Ishikawa (cell line): ENCODE data around the gene AWAT2.

Experiments
- CEBPB ChIP-seq: IDR thresholded peaks from 2 replicates; pipeline ENCODE4 v1.6.1; 2012
- CREB1 ChIP-seq: IDR thresholded peaks from 2 replicates; pipeline ENCODE4 v1.6.1; 2012; ENCODE audit warnings: low read depth
- EGR1 ChIP-seq: IDR thresholded peaks from 2 replicates; pipeline ENCODE4 v1.6.1; 2012
- EP300 ChIP-seq: IDR thresholded peaks from 2 replicates; pipeline ENCODE4 v1.6.1; 2012; ENCODE audit warnings: borderline replicate concordance
- FOXM1 ChIP-seq: IDR thresholded peaks from 2 replicates; pipeline ENCODE4 v1.6.1; 2012; ENCODE audit warnings: low read depth, borderline replicate concordance
- NFIC ChIP-seq: IDR thresholded peaks from 2 replicates; pipeline ENCODE4 v1.6.1; 2012
- RAD21 ChIP-seq: IDR thresholded peaks from 2 replicates; pipeline ENCODE4 v1.6.1; 2012; ENCODE audit warnings: low read depth
- TAF1 ChIP-seq: IDR thresholded peaks from 2 replicates; pipeline ENCODE4 v1.6.1; 2012; ENCODE audit warnings: low read depth, mild to moderate bottlenecking
- TCF12 ChIP-seq: IDR thresholded peaks from 2 replicates; pipeline ENCODE4 v1.6.1; 2012; ENCODE audit warnings: low read depth
- TEAD4 ChIP-seq: IDR thresholded peaks from 2 replicates; pipeline ENCODE4 v1.6.1; 2012
- USF1 ChIP-seq: IDR thresholded peaks from 2 replicates; pipeline ENCODE4 v1.6.1; 2012
- YY1 ChIP-seq: IDR thresholded peaks from 2 replicates; pipeline ENCODE4 v1.6.1; 2012; ENCODE audit warnings: low read depth
- ZBTB7A ChIP-seq: IDR thresholded peaks from 2 replicates; pipeline ENCODE4 v1.6.1; 2012; ENCODE audit warnings: low read depth
- TF ChIP-seq, protein P1 (sequence below): IDR thresholded peaks from 2 replicates; pipeline ENCODE4 v1.6.1; 2012; ENCODE audit warnings: low read depth, mild to moderate bottlenecking

AWAT2 gene

DNA sequence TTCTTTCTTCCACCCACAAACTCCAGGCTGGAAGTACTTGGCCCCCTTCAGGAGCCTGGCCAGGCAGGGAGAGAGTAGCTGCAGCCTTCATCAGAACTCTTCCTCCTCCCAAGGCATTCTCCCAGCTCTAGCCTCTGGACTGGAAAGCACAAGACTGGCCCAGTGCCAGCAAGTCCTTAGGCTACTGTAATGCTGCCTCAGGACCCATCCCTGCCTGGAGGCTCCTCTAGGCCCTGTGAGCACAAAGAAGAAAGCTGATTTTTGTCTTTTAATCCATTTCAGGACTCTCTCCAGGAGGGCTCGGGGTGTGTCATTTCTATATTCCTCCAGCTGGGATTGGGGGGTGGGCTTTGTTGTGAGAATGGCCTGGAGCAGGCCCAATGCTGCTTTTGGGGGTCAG, 10.8 kb downstream of the AWAT2 start:
- TF ChIP-seq NFIC (no peak), EGR1 (no peak), RAD21 (no peak), TCF12 (no peak), CEBPB (no peak), TEAD4 (no peak), EP300 (no peak), FOXM1 (no peak), CREB1 (no peak)
- TF ChIP-seq, protein P1, sequence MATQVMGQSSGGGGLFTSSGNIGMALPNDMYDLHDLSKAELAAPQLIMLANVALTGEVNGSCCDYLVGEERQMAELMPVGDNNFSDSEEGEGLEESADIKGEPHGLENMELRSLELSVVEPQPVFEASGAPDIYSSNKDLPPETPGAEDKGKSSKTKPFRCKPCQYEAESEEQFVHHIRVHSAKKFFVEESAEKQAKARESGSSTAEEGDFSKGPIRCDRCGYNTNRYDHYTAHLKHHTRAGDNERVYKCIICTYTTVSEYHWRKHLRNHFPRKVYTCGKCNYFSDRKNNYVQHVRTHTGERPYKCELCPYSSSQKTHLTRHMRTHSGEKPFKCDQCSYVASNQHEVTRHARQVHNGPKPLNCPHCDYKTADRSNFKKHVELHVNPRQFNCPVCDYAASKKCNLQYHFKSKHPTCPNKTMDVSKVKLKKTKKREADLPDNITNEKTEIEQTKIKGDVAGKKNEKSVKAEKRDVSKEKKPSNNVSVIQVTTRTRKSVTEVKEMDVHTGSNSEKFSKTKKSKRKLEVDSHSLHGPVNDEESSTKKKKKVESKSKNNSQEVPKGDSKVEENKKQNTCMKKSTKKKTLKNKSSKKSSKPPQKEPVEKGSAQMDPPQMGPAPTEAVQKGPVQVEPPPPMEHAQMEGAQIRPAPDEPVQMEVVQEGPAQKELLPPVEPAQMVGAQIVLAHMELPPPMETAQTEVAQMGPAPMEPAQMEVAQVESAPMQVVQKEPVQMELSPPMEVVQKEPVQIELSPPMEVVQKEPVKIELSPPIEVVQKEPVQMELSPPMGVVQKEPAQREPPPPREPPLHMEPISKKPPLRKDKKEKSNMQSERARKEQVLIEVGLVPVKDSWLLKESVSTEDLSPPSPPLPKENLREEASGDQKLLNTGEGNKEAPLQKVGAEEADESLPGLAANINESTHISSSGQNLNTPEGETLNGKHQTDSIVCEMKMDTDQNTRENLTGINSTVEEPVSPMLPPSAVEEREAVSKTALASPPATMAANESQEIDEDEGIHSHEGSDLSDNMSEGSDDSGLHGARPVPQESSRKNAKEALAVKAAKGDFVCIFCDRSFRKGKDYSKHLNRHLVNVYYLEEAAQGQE: no peak

DNA sequence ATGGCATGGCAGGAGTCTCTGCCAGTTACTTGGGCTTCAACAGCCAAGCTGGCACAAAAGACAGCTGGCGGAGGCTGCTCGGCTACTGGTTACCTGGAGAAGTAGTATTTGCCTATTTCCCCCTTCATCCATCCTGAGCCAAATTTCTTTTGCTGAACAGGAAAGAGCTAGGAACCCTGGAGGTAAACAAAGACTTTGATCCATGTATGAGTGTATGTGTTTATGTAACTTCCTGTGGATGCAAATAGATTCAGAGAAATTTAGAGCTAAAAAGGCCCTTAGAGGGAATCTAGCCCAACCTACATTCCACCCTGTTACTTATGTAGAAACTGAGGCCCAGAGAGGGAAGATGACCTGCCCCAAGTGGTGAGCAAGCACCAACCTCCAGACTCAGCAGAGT, 11.2 kb downstream of the AWAT2 start:
- TF ChIP-seq, protein P1: no peak
- no peak for TF ChIP-seq TCF12
- TF ChIP-seq EGR1: no peak
- no peak for TF ChIP-seq TAF1
- TF ChIP-seq CREB1: no peak

- TF ChIP-seq TCF12: no peak
- no peak for TF ChIP-seq NFIC
- no peak for TF ChIP-seq CEBPB
- TF ChIP-seq CREB1: no peak
- no peak for TF ChIP-seq TEAD4
- no peak for TF ChIP-seq EGR1
- no peak for TF ChIP-seq FOXM1
These were observed 15.1 kb downstream of the AWAT2 start for GRCh38 chrX:70034646-70035045.

- TF ChIP-seq TAF1: no peak
- TF ChIP-seq EP300: no peak
- TF ChIP-seq RAD21: peak; percentile 66
These were observed 16.2 kb downstream of the AWAT2 start for GRCh38 chrX:70033348-70034051.

DNA sequence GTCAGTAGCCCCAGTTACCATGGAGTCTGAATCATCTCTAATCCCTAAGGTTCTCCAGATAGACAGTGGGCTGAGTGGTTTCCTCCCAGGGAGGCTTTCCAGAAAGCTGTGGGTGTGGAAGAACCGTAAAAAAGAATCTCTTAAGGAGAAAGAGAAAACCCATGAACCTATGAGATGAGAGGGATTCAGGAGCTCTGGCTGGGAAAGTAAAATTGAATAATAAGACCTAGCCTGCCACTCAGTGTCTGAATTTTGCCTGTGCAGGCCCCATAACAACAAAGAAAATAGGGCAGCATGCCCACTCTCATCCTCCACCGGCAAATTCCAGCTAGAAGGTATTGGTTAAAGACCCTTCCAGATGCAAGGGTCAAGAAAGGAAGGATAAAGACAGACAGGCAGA, 16.9 kb downstream of the AWAT2 start:
- TF ChIP-seq NFIC (no peak), USF1 (no peak), ZBTB7A (no peak), CREB1 (no peak), CEBPB (no peak), YY1 (no peak), TEAD4 (no peak), EP300 (no peak)

GRCh38 chrX:70030301-70030767, 19.4 kb downstream of the AWAT2 start:
- no peak for TF ChIP-seq CREB1
- TF ChIP-seq USF1: no peak
- TF ChIP-seq, protein P1: no peak
- TF ChIP-seq EP300: no peak
- TF ChIP-seq RAD21: peak; percentile 63
